Stimulated activated CD4-positive, alpha-beta T cell treated with anti-CD3 and anti-CD28 coated beads, Interleukin-2, amount 100 ng/mL, for 24 hours (primary cell): ENCODE data around the gene RBM33.

Experiments used
- DNase-seq, 2 donors: peaks; one replicate each; pipeline ENCODE4 v3.0.0-alpha.2; 2020

RBM33 gene

GRCh38 chr7:155694851-155695250 lies 50.4 kb downstream of the RBM33 start:
- DNase-seq: no peak

- DNase-seq: no peak
Measured at GRCh38 chr7:155696747-155697146, 52.3 kb downstream of the RBM33 start.

GRCh38 chr7:155698633-155699032 lies 54.2 kb downstream of the RBM33 start:
- DNase-seq: no peak

GRCh38 chr7:155699180-155699579 lies 54.7 kb downstream of the RBM33 start:
- no peak for DNase-seq

- DNase-seq: no peak
Measured at GRCh38 chr7:155700847-155701246, 56.4 kb downstream of the RBM33 start.

GRCh38 chr7:155701972-155702544 lies 57.6 kb downstream of the RBM33 start:
- DNase-seq: no peak

GRCh38 chr7:155702616-155703015 lies 58.2 kb downstream of the RBM33 start:
- DNase-seq: no peak

GRCh38 chr7:155705623-155706360 lies 61.3 kb downstream of the RBM33 start:
- no peak for DNase-seq

- no peak for DNase-seq
Measured at GRCh38 chr7:155706376-155706775, 61.9 kb downstream of the RBM33 start.

GRCh38 chr7:155709453-155709852 lies 65.0 kb downstream of the RBM33 start:
- no peak for DNase-seq

GRCh38 chr7:155710031-155710430 lies 65.6 kb downstream of the RBM33 start:
- DNase-seq: no peak

GRCh38 chr7:155710530-155710929 lies 66.1 kb downstream of the RBM33 start:
- no peak for DNase-seq

GRCh38 chr7:155711081-155711480 lies 66.6 kb downstream of the RBM33 start:
- no peak for DNase-seq

- DNase-seq: no peak
Measured at GRCh38 chr7:155713384-155713783, 68.9 kb downstream of the RBM33 start.

- DNase-seq: no peak
Measured at GRCh38 chr7:155714702-155715101, 70.2 kb downstream of the RBM33 start.

- DNase-seq: no peak
Measured at GRCh38 chr7:155715111-155715805, 70.8 kb downstream of the RBM33 start.

- no peak for DNase-seq
Measured at GRCh38 chr7:155717010-155717744, 72.7 kb downstream of the RBM33 start.

- DNase-seq: no peak
Measured at GRCh38 chr7:155721056-155721455, 76.6 kb downstream of the RBM33 start.

- no peak for DNase-seq
Measured at GRCh38 chr7:155722118-155722517, 77.7 kb downstream of the RBM33 start.

- DNase-seq: no peak
Measured at GRCh38 chr7:155722936-155723335, 78.5 kb downstream of the RBM33 start.

GRCh38 chr7:155724327-155725005 lies 80.0 kb downstream of the RBM33 start:
- no peak for DNase-seq

- DNase-seq: no peak
Measured at GRCh38 chr7:155725006-155725355, 80.5 kb downstream of the RBM33 start.

GRCh38 chr7:155727616-155728015 lies 83.2 kb downstream of the RBM33 start:
- no peak for DNase-seq
